CD4-positive, alpha-beta T cell (primary cell): ENCODE results near the gene MSANTD1. TPM values are rescaled to one million over a fixed set of nuclear protein-coding genes. Genes with fewer than 3 reads are reported as not detected.

Experiments
- ATAC-seq: fragments of 200-7000 bp; cut with Tn5 transposase; one replicate; pipeline ENCODE4 v1.10.0; 2022; ENCODE audit warnings: mild to moderate bottlenecking; ENCODE audit not compliant: poor library complexity
- CTCF ChIA-PET: fragments of 350-600 bp; sonication (Branson Sonifier 250); formaldehyde crosslinking; loops from one replicate; lab custom pipeline; 2021; ENCODE audit warnings: antibody characterized with exemption, inconsistent platforms; lab: Charles Lee
- POLR2A ChIA-PET: fragments of 350-600 bp; sonication (Branson Sonifier 250); formaldehyde crosslinking; loops from one replicate; lab custom pipeline; 2021; ENCODE audit warnings: antibody characterized with exemption, inconsistent platforms; lab: Charles Lee
- DNase-seq, 14 experiments: peaks; one replicate each; pipeline ENCODE4 v3.0.0-alpha.2; 2013 to 2020; ENCODE audit warnings: mixed read lengths in 2 of 14
- H3K27ac ChIP-seq, 2 donors: one replicate each; pipeline versions ENCODE4 v1.5.1 to v1.7.0; 2013; ENCODE audit warnings: low read length in 2 of 2, low read depth in 1 of 2, mild to moderate bottlenecking in 1 of 2
- H3K27me3 ChIP-seq, 2 experiments: 1 replicate in 1 of 2; 2 replicates in 1 of 2; pipeline versions ENCODE4 v1.6.1 to v1.7.0; 2013; ENCODE audit warnings: low read length in 2 of 2, control low read depth in 1 of 2, mild to moderate bottlenecking in 1 of 2, moderate library complexity in 1 of 2; ENCODE audit not compliant: insufficient read depth in 2 of 2, control insufficient read depth in 1 of 2
- H3K36me3 ChIP-seq: one replicate; pipeline ENCODE4 v1.6.1; 2013; ENCODE audit warnings: low read length, control low read depth; ENCODE audit not compliant: insufficient read depth
- H3K4me1 ChIP-seq: one replicate; pipeline ENCODE4 v1.6.1; 2013; ENCODE audit warnings: low read length, control low read depth; ENCODE audit not compliant: insufficient read depth
- H3K4me3 ChIP-seq: one replicate; pipeline ENCODE4 v1.5.1; 2013; ENCODE audit warnings: mild to moderate bottlenecking, low read length, moderate library complexity
- H3K9me3 ChIP-seq, 2 experiments: 1 replicate in 1 of 2; 2 replicates in 1 of 2; pipeline versions ENCODE4 v1.6.1 to v1.7.0; 2013; ENCODE audit warnings: low read length in 2 of 2, mild to moderate bottlenecking in 2 of 2, control low read depth in 1 of 2, moderate library complexity in 1 of 2; ENCODE audit not compliant: control insufficient read depth in 1 of 2, insufficient read depth in 1 of 2
- H3K27ac Mint-ChIP-seq: one replicate; pipeline ENCODE4 v1.8.0; 2020; ENCODE audit warnings: mixed read lengths
- H3K27me3 Mint-ChIP-seq: one replicate; pipeline ENCODE4 v1.8.0; 2021; ENCODE audit warnings: mixed read lengths
- H3K36me3 Mint-ChIP-seq: one replicate; pipeline ENCODE4 v1.8.0; 2021; ENCODE audit warnings: low read depth, mixed read lengths
- H3K4me1 Mint-ChIP-seq: one replicate; pipeline ENCODE4 v1.8.0; 2021; ENCODE audit warnings: low read depth, mixed read lengths
- H3K4me3 Mint-ChIP-seq: one replicate; pipeline ENCODE4 v1.8.0; 2020; ENCODE audit warnings: mild to moderate bottlenecking, mixed read lengths
- H3K9me3 Mint-ChIP-seq: one replicate; pipeline ENCODE4 v1.8.0; 2020; ENCODE audit warnings: mixed read lengths
- CTCF ChIP-seq: fragments of 200-600 bp; IDR thresholded peaks from one replicate; pipeline ENCODE4 v1.8.0; 2022; ENCODE audit warnings: antibody characterized with exemption, mild to moderate bottlenecking
- intact Hi-C, 2 experiments: fragments of 100-400 bp; cut with DNase I in 1 of 2; cut with micrococcal nuclease in 1 of 2; formaldehyde crosslinking; loops; one replicate each; pipeline versions ENCODE4 v1.15.1 to v1.9.0; 2023 to 2025; cut with DNase I, micrococcal nuclease
- total RNA-seq, 174 experiments: library from RNA in 2 of 174; stranded (reverse) in 2 of 174; gene quantifications; one replicate each; pipeline ENCODE4 v1.2.3 and lab custom pipeline; 2021 to 2026

MSANTD1 gene
- total RNA-seq, 2 experiments from 2014 or later, result 0.67 to 0.74 TPM

- Mint-ChIP-seq H3K27me3 (no peaks in the 10 kb centered on the region), H3K36me3 (no peaks in the 10 kb centered on the region)
Observed at GRCh38 chr4:3266076-3266475, 17.1 kb downstream of the MSANTD1 start.

GRCh38 chr4:3267576-3268394 lies 18.8 kb downstream of the MSANTD1 start:
- no peak for ATAC-seq
- CTCF ChIA-PET, result no interaction called here

More at GRCh38 chr4:3266076-3266475, 17.1 kb downstream of the MSANTD1 start:
- intact Hi-C loops, result no loop called here
- ChIA-PET CTCF (no interaction called here), POLR2A (no interaction called here)
- H3K9me3 Mint-ChIP-seq, result no peaks in the 10 kb centered on the region
- DNase-seq (no peak), ATAC-seq (no peak)
- peaks cover 0 to 2% of the 10 kb centered on the region in 2 experiments for H3K27me3 ChIP-seq
- H3K27ac ChIP-seq, result no peak overlapping the region
- no peak overlapping the region for H3K27ac Mint-ChIP-seq
- H3K4me1 Mint-ChIP-seq, result no peaks in the 10 kb centered on the region
- no peaks in the 10 kb centered on the region for H3K36me3 ChIP-seq
- H3K4me3 ChIP-seq, result no peak overlapping the region
- no peak for TF ChIP-seq CTCF
- H3K4me3 Mint-ChIP-seq, result no peak overlapping the region
- no peaks in the 10 kb centered on the region for H3K4me1 ChIP-seq
- no peaks in the 10 kb centered on the region for H3K9me3 ChIP-seq

GRCh38 chr4:3268395-3269104 lies 19.6 kb downstream of the MSANTD1 start:
- H3K9me3 Mint-ChIP-seq, result peaks cover 2% of the 10 kb centered on the region
- no peak overlapping the region for H3K4me3 Mint-ChIP-seq
- no peak overlapping the region for H3K27ac Mint-ChIP-seq
- Histone ChIP-seq H3K27ac (no peak overlapping the region), H3K27me3 (no peaks in the 10 kb centered on the region), H3K4me3 (no peak overlapping the region), H3K36me3 (no peaks in the 10 kb centered on the region), H3K9me3 (no peaks in the 10 kb centered on the region), H3K4me1 (no peaks in the 10 kb centered on the region)
- ATAC-seq, result no peak
- no peak for DNase-seq
- H3K4me1 Mint-ChIP-seq, result no peaks in the 10 kb centered on the region
- no peak for TF ChIP-seq CTCF
- ChIA-PET POLR2A (no interaction called here), CTCF (no interaction called here)
- no peaks in the 10 kb centered on the region for H3K36me3 Mint-ChIP-seq
- intact Hi-C loops, result no loop called here
- no peaks in the 10 kb centered on the region for H3K27me3 Mint-ChIP-seq

More at GRCh38 chr4:3267576-3268394, 18.8 kb downstream of the MSANTD1 start:
- Histone ChIP-seq H3K36me3 (no peaks in the 10 kb centered on the region), H3K27ac (no peak overlapping the region), H3K9me3 (no peaks in the 10 kb centered on the region), H3K27me3 (peaks cover 0 to 2% of the 10 kb centered on the region in 2 experiments), H3K4me3 (no peak overlapping the region), H3K4me1 (no peaks in the 10 kb centered on the region)
- no peak overlapping the region for H3K27ac Mint-ChIP-seq
- POLR2A ChIA-PET, result no interaction called here
- H3K4me1 Mint-ChIP-seq, result no peaks in the 10 kb centered on the region
- no peak for DNase-seq
- intact Hi-C loops, result no loop called here
- no peak overlapping the region for H3K4me3 Mint-ChIP-seq
- no peaks in the 10 kb centered on the region for H3K27me3 Mint-ChIP-seq
- TF ChIP-seq CTCF, result no peak
- H3K9me3 Mint-ChIP-seq, result no peaks in the 10 kb centered on the region
- H3K36me3 Mint-ChIP-seq, result no peaks in the 10 kb centered on the region
